Central memory CD4-positive, alpha-beta T cell (primary cell): Measurements from ENCODE around the gene SOX18.

Source experiments
- DNase-seq: peaks from one replicate; pipeline ENCODE4 v3.0.0; 2022

The SOX18 gene

DNA sequence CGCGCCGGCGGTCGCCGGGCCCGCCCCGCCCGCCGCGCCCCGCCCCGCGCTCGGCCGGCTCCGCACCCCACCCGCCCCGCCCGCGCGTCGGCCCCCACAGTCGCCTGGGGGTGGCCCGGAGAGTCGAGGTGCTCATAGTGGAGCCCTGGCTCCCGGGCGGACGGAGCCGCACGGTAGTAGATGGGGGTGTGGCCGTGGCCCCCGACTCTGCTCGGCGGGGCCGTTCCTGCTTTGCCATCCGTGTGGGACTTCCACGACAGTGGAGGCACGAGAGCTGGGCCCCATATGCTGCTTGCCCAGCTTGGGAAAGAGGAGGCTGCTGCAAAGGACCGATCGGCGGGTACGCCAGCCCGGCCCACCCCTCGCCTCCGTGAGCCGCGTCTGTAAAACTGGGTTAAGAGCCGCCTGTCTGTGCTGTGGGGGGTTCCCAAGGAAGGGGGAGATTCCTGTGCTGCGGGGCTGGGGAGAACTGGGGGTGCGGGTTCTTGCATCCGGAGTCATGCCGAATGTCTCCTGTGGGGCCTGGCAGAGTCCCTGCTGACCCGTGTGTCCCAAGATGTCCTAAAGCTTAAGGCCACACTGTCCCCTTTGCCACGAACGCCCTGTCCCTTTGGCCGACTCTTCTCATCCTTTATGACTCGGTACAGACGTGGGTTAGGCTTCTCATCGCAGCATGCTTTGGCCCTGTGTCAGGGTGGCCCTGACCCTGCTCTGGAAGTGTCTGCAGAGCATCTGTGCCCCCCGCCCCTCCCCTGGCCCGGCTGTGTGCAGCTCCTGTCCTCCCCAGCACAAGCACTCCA lies 30.8 kb upstream of the SOX18 start, which contains the start of gene OPRL1:
OPRL1 (plus strand) TSS at position 70 of the 800 bp plus-strand sequence. CDS start 12,639 bp downstream, outside the sequence.
- DNase-seq, result peak; percentile 64

DNA sequence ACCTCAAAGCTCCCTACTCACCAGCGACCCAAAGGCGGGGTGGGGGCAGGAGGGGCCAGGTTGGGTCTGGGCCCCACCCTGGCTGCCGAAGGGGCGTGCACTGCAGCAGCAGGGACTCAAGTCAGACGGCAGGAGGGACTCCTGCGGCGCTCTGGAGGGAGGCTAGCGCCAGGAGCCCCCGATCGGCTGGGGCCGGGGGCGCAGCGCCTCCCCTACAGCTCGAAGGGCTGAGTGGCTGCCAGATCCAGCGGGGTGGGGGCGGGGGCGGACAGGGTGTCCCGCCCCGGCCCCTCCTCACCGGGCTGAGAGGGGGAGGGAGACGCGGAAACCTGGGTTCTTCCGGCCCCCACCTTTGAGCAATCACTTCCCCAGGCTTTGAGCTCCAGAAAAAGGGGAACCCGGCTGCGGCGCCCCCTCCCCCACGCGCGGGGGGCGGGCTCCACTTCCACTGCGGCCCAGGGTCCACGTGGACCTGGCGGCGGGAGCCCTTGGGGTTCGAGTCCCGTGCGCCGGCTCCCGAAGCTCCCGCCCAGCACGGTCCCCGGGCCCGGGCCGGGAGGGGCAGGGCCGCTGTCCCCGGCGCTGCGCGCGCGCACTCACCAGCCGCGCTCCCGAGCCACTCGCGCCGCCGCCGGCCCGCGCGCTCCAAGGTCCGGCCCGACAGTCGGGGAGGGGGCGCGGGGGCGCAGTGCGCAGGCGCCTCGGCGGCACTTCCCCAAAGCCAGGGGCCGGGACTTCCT lies 30.0 kb upstream of the SOX18 start, which contains the start of gene RGS19:
RGS19 (minus strand) TSS at position 246 of the 740 bp plus-strand sequence. CDS start 2,632 bp downstream, outside the sequence.
- DNase-seq, result peak; percentile 68

DNA sequence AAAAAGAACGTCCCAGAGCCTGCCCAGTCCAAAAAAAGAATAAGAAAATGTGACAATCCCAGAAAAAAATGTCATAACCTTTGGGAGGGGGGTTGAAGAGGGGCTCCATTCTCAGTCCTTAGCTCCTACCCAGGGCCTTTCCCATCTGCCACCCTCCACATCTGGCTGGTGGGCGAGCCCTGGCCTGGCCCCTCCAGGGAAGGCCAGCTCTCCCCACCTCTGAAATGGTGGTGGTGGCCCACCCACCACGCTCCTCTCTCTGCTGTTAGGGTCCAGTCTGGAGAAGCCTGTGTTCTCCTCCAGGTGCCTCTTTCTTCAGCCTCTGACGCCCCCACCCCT lies 29.5 kb upstream of the SOX18 start:
- no peak for DNase-seq

DNA sequence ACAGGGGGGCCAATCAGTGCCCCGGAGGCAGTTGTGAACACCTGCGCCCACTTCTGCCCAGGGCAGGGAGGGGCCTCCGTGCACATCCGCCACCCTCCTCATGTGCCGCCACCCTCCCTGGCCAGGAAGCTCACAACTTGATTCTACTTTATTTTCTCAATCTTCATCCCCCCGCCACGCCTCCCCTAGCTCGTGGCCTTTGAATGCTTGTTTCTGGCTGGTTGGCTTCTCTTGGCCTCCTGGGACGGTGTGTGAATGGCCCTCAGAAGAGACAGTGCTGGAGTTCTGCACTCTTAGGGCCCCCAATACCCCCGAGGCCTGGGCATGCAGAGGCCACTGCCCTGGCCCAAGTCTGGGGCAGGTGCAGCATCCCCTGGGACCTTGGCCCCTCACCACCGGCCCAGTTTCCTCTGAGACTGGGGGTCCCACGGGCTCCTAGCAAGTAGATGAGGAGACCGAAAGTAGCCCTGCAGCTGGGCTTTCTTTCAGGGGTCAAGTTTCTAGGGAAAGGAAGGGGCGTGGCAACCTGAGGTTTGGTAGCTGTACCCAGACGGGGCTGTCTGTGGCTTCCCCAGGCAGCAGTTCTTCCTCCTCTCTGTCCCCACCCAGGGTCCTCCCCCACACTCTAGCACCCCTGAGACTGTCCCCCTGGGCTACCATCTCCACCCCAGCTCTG lies 28.6 kb upstream of the SOX18 start:
- DNase-seq, result peak; percentile 73

DNA sequence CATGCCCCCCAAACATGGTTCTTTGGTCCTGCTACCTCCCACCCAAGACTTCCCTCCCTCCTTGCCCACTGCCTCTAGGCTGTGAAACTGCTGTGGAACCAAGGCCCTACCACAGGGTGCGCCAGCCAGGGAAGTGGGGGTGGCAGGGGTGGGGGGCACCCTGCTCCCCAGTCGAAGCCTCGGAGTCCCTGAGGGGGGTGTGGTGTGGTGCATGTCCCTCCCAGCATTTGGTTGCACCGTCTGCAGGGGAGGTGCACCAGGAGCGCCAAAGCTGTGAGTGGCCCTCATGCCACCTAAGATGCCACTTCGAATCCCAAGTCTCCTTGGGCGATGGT lies 28.1 kb upstream of the SOX18 start:
- DNase-seq, result no peak

DNA sequence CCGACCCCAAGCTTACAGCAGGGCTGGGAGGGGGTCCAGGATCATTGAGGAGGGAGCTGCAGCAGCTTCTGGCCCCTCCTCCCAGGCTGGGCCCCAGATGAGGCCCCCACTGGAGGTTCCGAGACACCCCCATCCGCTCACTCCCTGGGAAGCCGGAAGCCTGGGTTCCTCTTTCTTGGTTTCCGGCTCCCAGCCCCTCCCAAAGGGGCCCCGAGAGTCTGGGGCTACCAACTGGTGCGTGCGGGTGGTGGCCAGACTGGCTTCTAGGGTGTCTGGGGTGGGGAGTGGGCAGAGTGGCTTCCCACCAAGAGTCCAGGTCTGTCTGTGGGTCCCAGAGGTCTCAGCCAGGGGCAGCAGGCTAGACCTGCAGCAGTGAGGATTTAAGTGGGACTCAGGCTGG lies 27.7 kb upstream of the SOX18 start:
- DNase-seq, result peak; percentile 33

DNA sequence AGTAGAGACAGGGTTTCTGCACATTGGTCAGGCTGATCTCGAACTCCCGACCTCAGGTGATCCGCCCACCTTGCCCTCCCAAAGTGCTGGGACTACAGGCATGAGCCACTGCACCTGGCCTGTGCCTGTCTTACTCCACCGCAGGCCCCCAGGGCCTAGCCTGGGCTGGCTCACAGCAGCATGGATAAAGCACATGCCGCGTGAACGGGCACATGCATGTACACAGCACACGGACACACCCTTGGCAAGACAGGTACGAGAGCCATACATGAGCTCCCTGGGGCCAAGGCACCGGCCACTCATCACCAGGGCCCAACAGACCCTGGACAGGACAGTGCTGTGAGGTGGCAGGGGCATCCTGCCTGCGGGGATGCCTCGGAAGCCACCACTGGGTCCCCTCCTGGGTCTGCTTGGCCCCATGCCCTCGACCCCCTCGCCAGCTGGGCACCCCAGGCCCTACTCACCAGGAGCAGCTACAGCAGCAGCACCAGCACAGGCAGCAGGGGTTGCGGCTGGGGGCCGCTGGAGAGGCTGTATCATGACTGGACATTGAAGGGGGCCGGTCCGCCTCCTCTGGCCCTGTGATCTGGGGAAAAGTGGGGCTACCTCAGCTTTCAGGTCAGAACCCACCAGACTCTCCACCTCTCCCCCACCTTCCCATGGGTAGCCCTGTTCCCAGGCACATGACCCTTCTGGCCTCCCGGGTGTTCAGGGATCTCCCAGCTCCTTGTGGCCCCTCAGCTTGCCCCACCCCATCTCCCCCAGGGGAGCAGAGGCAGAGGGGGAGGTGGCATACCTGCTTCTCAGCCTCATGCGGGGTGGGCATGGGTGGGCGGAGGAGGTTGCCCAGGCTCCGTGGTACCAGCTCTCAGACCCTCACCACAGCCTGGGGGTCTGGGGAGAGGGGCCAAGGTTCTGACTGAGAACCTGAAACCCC lies 26.9 kb upstream of the SOX18 start:
- no peak for DNase-seq

DNA sequence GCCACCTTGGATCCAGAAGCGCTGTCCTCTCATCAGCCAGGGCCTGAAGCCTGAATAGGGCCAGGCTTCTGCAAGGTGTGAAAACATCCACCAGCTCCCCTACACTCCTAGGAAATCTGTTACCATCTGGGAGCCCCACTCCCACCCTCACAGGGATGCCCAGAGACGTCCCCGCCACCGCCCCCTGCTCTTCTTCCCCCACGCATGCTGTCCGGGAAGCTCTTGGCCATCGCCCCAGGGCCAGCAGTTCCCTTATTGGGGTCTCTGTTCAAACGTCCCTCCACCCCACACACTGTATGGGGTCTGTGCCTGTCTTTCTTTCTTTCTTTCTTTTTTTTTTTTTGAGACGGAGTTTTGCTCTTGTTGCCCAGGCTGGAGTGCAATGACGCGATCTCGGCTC lies 26.1 kb upstream of the SOX18 start:
- no peak for DNase-seq

DNA sequence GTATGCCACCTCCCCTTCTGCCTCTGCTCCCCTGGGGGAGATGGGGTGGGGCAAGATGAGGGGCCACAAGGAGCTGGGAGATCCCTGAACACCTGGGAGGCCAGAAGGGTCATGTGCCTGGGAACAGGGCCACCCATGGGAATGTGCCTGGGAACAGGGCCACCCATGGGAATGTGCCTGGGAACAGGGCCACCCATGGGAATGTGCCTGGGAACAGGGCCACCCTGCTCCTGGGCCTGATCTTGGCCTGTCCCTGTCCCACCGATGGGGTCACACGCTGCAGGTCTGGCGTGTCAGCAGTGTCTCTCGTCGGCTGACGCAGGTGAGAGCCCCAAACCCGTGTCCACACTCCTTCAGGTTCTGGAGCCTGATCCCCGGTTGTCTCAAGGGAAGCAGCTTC lies 25.5 kb upstream of the SOX18 start:
- DNase-seq, result no peak

DNA sequence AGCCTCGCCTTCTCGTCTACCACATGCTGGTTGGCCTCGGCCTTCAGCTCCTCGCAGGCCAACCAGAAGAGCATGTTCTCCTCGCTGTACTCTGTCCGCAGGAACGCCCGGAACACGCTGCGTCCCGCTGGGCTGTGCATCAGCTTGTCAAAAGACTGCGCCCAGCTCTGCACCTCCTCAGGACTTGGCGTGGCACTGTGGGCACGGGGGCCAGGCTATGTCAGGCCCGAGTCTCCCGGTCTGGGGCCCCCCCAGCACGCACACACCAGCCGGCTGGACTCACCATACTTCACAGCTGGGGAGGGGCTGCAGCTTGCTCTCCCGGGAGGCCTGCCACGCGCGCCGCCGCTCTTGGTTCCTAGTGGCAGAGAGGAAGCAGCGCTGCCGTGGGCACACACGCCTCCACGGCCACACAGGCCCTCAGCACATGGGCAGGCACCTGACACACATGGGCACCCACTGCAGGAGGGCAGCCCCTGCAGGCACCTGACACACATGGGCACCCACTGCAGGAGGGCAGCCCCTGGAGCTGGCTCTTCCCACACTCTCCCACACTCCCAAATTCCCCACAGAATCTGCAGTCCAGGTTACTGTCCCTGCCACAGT lies 24.8 kb upstream of the SOX18 start:
- no peak for DNase-seq

DNA sequence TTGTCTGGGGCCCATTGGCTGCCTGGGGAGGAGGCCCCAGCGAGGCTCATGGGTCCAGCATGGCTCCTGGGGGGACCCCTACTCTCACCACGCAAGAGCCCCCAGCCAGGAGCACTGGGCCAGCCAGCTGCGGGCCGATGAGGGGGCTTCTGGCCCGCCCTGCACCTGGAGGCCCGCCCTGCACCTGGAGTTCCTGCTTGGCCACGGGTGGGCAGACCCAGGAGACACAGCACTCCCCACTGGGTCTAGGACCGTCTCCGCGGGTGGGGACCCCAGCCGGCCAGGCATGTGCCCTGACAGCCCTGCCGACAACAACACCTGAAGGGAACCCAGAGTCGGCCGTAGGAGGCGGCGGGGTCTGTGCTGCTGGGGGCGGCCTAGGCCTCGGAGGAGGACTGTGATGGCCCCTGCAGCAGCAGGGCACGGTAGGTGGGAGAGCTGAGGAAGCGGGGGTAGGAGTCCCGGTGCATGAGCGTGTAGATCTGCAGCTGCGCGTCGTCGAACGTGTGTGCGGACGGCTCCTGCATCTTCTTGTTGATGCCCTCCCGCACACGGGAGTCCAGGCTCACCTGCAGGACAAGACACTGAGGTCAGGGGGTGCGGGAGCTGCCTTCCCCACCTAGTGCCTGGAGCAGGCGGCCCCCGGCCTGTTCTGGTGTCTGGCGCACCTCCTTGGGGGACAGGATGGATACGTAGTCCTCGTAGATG lies 24.2 kb upstream of the SOX18 start:
- no peak for DNase-seq

DNA sequence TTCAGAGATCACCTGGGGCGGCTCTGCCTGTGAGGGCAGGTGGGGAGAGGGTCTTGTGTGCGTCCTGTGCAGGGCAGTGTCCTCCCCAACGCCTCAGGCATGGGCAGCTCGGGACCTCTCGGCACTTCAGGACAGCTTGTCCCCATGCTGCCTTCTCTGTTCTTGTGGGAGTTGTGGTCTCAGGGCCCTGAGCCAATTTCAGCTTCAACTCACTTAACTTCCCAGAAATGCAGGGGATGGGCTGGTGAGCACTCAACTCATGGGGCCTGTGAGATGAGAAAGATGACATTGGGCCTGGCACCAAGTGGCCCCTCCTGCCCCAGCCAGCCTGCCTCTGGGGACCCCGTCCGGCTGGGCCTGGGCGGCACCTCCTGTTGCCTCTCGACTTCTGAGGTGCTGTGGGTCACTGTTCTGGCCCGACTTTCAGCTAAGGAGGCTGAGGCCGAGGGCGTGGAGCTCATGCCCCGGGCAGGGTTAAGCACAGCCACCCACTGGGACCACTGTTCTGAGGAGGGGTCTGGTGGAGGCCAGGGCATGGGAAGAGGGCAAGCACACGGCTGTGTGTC lies 23.1 kb upstream of the SOX18 start:
- DNase-seq, result no peak

DNA sequence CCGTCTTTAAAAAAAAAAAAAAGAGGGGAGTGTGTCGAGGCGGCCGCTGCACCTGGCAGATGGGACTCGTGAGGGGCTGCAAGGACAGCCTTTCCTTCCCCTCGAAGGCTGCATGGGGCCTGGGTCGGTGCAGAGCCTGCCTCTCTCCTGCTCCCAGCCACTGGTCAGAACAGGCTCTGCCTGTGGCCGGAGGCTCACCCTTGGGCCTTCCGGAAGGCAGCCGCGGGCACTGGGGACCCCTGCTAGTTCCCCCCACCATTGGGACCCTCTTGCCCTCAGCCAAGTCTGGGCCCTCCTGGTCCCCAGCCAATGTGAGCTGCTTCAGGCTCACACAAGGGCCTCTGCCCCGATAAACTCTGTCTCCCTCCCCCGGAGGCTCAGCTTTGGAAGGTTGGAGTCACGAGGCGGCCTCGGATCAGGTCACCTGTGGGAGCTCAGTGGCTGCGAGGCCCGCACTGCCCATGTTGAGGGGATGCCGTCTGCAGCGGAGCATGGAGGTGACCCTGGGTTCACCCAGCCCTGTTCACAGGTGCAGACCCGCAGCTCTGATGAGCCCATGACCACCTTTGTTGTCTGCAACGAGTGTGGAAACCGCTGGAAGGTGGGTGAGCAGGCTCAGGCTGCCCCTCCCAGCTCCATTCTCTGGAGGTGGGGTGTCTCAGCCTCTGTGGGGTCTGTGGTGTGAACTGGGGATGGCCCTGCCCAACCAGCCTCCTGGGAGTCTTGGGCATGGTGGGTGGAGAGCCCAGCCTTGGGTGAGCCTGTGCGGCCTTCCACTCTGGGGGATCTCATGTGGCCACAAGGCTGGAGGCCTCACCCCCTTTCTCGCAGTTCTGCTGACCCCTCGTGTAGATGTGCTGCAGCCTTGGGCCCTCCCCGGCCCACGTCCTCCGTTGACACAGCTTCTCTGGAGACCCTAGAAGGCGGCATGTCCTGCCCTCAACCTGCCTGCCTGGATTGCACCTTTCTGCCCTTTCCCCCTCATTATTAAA lies 22.2 kb upstream of the SOX18 start:
- no peak for DNase-seq

DNA sequence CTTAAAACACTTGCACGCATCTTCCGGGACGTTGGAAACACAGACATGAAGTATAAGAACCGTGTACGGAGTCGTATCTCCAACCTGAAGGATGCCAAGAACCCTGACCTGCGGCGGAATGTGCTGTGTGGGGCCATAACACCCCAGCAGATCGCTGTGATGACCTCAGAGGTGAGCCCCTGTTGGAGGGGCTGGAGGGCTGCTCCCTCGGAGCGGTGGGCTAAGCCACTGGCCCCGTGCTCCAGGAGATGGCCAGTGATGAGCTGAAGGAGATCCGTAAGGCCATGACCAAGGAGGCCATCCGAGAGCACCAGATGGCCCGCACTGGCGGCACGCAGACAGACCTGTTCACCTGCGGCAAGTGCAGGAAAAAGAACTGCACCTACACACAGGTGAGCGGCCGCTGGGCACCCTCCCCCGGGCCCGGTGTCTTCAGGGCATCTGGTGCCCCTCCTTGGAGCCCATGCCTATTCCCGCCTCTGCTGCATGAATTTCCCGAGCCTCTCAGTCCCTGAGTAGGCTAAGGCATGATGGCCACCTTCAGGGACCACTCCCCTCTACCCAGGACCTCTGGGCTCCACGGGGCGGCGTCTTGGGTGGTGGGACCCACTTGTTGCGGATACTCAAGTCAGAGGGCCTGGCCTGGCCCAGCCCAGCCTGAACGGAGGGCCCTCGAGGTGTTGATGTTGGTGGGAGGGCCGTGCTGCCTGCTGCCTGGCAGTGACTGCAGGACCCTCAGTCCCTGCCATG lies 21.0 kb upstream of the SOX18 start:
- no peak for DNase-seq

DNA sequence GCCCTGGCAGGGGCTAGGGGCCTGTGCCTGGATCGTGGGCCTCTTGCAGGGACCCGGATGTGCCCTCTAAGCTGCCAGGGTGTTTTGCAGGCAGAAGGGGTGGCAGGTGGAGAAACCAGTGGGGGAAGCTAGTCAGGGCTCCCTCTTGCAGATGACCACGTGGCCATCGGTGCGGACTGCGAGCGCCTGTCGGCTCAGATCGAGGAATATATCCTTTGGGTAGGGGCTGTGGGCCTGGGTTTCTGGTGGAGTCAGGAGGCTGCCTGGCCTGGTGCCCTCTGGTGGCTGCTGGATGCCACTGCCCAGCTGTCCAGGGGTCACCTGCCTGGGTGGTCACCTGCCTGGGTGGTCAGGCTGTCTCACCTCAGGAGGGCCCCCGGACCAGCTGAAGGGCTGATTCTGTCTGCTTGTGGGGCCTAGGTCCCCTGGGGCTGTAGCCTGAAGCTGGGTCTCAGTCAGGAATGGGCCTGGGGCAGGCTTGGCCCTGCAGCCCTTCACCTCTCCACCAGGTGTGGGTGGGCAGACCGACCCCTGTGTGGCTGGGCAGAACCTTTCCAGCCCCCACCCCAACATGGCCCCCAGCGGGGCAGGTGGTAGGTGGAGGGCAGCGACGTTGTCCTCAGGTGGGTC lies 20.3 kb upstream of the SOX18 start:
- DNase-seq, result no peak

DNA sequence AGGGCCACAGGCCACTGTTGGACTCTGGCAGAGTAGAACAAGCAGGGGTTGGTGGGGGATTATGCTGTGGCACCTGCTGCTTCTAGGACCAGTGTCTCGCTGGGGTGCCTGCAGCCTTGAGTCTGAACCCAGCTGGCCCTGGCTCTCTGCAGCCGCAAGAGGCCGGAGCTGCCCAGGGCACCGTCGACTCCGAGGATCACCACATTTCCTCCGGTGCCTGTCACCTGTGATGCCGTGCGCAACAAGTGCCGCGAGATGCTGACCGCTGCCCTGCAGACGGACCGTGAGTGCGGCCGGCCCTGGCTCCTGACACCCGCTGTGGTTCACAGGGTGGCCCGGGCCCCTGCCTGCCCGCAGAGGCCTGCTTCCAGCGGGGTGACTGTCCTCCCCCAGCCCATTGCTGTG lies 19.8 kb upstream of the SOX18 start:
- DNase-seq, result no peak

DNA sequence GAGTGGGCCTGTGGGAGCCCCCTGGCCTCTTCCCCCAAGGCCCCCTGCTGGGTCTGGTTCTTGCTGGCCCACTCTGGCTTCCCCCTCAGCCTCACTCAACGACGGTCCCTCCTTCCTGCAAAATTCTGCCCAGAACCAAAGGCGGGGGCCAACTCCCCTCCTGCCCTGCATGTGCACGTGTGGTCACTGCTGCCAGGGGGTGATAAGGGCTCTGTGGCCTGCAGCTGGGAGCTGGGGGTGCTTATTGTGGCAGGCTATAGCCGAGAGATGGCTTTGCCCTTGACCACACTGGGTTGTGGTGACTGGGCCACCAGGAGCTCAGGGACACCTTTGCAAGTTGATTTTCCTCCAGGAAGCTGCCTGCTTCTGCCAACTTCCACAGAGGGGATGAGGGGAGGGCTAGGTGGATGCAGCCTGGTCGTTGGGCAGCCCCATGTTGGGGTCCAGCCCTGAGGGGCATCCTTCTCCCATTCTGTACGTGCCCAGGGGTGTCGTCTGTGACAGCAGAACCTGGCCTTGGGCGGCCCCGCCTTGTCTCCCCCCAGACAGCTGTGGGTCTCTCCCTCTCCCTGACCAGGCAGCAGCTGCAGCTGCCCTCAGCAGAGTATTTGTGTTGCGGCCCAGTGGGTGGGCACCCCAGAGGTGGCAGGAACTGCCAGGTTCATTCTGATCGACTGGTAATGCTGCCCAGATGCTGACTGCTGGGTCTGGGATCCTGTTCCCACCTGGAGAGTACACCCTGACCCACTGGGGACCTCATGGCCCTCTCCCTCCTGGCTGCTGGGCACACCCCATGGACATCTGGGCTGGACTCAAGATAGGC lies 19.2 kb upstream of the SOX18 start:
- DNase-seq, result no peak
